Neural cell (in vitro differentiated cells): ENCODE results near the gene FABP6. TPM values are rescaled to one million over a fixed set of nuclear protein-coding genes. Genes with fewer than 3 reads are reported as not detected.

Experiments used
- H2AFZ ChIP-seq: fragments of 200-600, 300-800 bp; sonication (generic), shearing (Covaris generic); 2 replicates; pipeline ENCODE4 v1.6.0; 2014; ENCODE audit warnings: low read depth, mild to moderate bottlenecking, antibody characterized with exemption, low read length, moderate library complexity
- H3F3A ChIP-seq: fragments of 200-600 bp; shearing (Covaris generic); 2 replicates; pipeline ENCODE4 v1.6.1; 2016; ENCODE audit warnings: mild to moderate bottlenecking, moderate library complexity, mixed read lengths, antibody characterized with exemption, low read length; ENCODE audit not compliant: insufficient read depth, poor library complexity, severe bottlenecking
- H3K27ac ChIP-seq: fragments of 200-600, 300-800 bp; sonication (generic), shearing (Covaris generic); 2 replicates; pipeline ENCODE4 v1.5.1; 2014; ENCODE audit warnings: mild to moderate bottlenecking, low read length, moderate library complexity
- H3K27me3 ChIP-seq: fragments of 300-800, 200-600 bp; sonication (generic), shearing (Covaris generic); 2 replicates; pipeline ENCODE4 v1.6.0; 2014; ENCODE audit warnings: mild to moderate bottlenecking, low read depth, low read length, moderate library complexity; ENCODE audit not compliant: insufficient read depth
- H3K36me3 ChIP-seq: fragments of 300-800, 200-600 bp; sonication (generic), shearing (Covaris generic); 2 replicates; pipeline ENCODE4 v1.5.1; 2014; ENCODE audit warnings: mild to moderate bottlenecking, antibody characterized with exemption, low read length, moderate library complexity; ENCODE audit not compliant: insufficient read depth
- H3K4me2 ChIP-seq: fragments of 300-800, 200-600 bp; sonication (generic), shearing (Covaris generic); 2 replicates; pipeline ENCODE4 v1.6.0; 2014; ENCODE audit warnings: mild to moderate bottlenecking, low read length
- H3K4me3 ChIP-seq: fragments of 300-800, 200-600 bp; sonication (generic), shearing (Covaris generic); 2 replicates; pipeline ENCODE4 v1.5.1; 2014; ENCODE audit warnings: mild to moderate bottlenecking, low read length, moderate library complexity
- H3K79me2 ChIP-seq: fragments of 200-600 bp; shearing (Covaris generic); replicated peaks from 2 replicates; pipeline ENCODE4 v1.6.0; 2014; ENCODE audit warnings: mild to moderate bottlenecking, low read length, moderate library complexity; ENCODE audit not compliant: insufficient read depth
- H3K9ac ChIP-seq: fragments of 300-800, 200-600 bp; sonication (generic), shearing (Covaris generic); 2 replicates; pipeline ENCODE4 v1.6.1; 2016; ENCODE audit warnings: mild to moderate bottlenecking, low read length, mixed read lengths
- H3K9me2 ChIP-seq: fragments of 200-600 bp; shearing (Covaris generic); 2 replicates; pipeline ENCODE4 v1.6.1; 2016; ENCODE audit warnings: mild to moderate bottlenecking, low read length, mixed read lengths; ENCODE audit not compliant: insufficient read depth
- H3K9me3 ChIP-seq: fragments of 200-600, 300-800 bp; sonication (generic), shearing (Covaris generic); 2 replicates; pipeline ENCODE4 v1.6.1; 2016; ENCODE audit warnings: mild to moderate bottlenecking, mixed run types, low read length, moderate library complexity, mixed read lengths
- H4K20me1 ChIP-seq: fragments of 200-600 bp; shearing (Covaris generic); 2 replicates; pipeline ENCODE4 v1.6.1; 2016; ENCODE audit warnings: mild to moderate bottlenecking, mixed run types; ENCODE audit not compliant: insufficient read depth
- EP300 ChIP-seq: fragments of 450-650 bp; conservative IDR thresholded peaks from 2 replicates; pipeline ENCODE4 v1.6.1; 2014; ENCODE audit warnings: antibody characterized with exemption, mild to moderate bottlenecking, moderate library complexity; ENCODE audit not compliant: poor library complexity, severe bottlenecking
- EZH2 ChIP-seq: fragments of 200-600, 300-800 bp; shearing (Covaris generic), sonication (generic); IDR thresholded peaks from 2 replicates; pipeline ENCODE4 v1.6.1; 2014; ENCODE audit warnings: antibody characterized with exemption, low read length, borderline replicate concordance, mild to moderate bottlenecking; ENCODE audit not compliant: insufficient read depth, poor library complexity, severe bottlenecking
- MXI1 ChIP-seq: fragments of 450-650 bp; conservative IDR thresholded peaks from 2 replicates; pipeline ENCODE4 v1.6.1; 2014; ENCODE audit warnings: antibody characterized with exemption, mild to moderate bottlenecking; ENCODE audit not compliant: poor library complexity, severe bottlenecking
- POLR2AphosphoS5 ChIP-seq: IDR thresholded peaks from 2 replicates; pipeline ENCODE4 v1.6.1; 2012
- RAD21 ChIP-seq: fragments of 450-650 bp; conservative IDR thresholded peaks from 2 replicates; pipeline ENCODE4 v1.6.1; 2014; ENCODE audit warnings: antibody characterized with exemption, mild to moderate bottlenecking, moderate library complexity
- SMC3 ChIP-seq: fragments of 450-650 bp; conservative IDR thresholded peaks from 2 replicates; pipeline ENCODE4 v1.6.1; 2014; ENCODE audit warnings: antibody characterized with exemption, mild to moderate bottlenecking, moderate library complexity; ENCODE audit not compliant: poor library complexity
- TAF1 ChIP-seq: IDR thresholded peaks from 2 replicates; pipeline ENCODE4 v1.6.1; 2012; ENCODE audit warnings: low read depth
- polyA plus RNA-seq: library from polyadenylated mRNA; depleted of rRNA; stranded (reverse); fragments of >200 nt; gene quantifications from 2 replicates; pipeline ENCODE4 v1.2.3, GENCODE V29; 2014
- TF ChIP-seq, protein P1 (sequence below): IDR thresholded peaks from 2 replicates; pipeline ENCODE4 v1.6.1; 2012; ENCODE audit warnings: borderline replicate concordance
- TF ChIP-seq, protein P2 (sequence below): fragments of 450-650 bp; IDR thresholded peaks from 2 replicates; pipeline ENCODE4 v1.5.1; 2014; ENCODE audit warnings: antibody characterized with exemption, mild to moderate bottlenecking, moderate library complexity; ENCODE audit not compliant: poor library complexity, severe bottlenecking

The FABP6 gene
- polyA plus RNA-seq, 1 donor from 2014 or later = 3.6 TPM

GRCh38 chr5:160181965-160182622 is 47.2 kb upstream of the FABP6 start:
- Histone ChIP-seq H3K36me3 (no peaks in the 10 kb centered on the region), H3F3A (no peaks in the 10 kb centered on the region), H3K27ac (no peak overlapping the region), H3K27me3 (no peaks in the 10 kb centered on the region), H3K9me3 (no peaks in the 10 kb centered on the region), H3K4me2 (no peak overlapping the region), H3K4me3 (no peak overlapping the region), H2AFZ (no peak overlapping the region), H3K9ac (no peak overlapping the region), H3K79me2 (no peaks in the 10 kb centered on the region), H4K20me1 (no peaks in the 10 kb centered on the region), H3K9me2 (no peaks in the 10 kb centered on the region)
- no peak for TF ChIP-seq POLR2AphosphoS5
- TF ChIP-seq EP300 = no peak
- no peak for TF ChIP-seq MXI1
- TF ChIP-seq SMC3 = no peak
- TF ChIP-seq, protein P1, sequence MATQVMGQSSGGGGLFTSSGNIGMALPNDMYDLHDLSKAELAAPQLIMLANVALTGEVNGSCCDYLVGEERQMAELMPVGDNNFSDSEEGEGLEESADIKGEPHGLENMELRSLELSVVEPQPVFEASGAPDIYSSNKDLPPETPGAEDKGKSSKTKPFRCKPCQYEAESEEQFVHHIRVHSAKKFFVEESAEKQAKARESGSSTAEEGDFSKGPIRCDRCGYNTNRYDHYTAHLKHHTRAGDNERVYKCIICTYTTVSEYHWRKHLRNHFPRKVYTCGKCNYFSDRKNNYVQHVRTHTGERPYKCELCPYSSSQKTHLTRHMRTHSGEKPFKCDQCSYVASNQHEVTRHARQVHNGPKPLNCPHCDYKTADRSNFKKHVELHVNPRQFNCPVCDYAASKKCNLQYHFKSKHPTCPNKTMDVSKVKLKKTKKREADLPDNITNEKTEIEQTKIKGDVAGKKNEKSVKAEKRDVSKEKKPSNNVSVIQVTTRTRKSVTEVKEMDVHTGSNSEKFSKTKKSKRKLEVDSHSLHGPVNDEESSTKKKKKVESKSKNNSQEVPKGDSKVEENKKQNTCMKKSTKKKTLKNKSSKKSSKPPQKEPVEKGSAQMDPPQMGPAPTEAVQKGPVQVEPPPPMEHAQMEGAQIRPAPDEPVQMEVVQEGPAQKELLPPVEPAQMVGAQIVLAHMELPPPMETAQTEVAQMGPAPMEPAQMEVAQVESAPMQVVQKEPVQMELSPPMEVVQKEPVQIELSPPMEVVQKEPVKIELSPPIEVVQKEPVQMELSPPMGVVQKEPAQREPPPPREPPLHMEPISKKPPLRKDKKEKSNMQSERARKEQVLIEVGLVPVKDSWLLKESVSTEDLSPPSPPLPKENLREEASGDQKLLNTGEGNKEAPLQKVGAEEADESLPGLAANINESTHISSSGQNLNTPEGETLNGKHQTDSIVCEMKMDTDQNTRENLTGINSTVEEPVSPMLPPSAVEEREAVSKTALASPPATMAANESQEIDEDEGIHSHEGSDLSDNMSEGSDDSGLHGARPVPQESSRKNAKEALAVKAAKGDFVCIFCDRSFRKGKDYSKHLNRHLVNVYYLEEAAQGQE = no peak
- TF ChIP-seq TAF1 = no peak
- TF ChIP-seq EZH2 = no peak
- no peak for TF ChIP-seq RAD21
- TF ChIP-seq, protein P2, sequence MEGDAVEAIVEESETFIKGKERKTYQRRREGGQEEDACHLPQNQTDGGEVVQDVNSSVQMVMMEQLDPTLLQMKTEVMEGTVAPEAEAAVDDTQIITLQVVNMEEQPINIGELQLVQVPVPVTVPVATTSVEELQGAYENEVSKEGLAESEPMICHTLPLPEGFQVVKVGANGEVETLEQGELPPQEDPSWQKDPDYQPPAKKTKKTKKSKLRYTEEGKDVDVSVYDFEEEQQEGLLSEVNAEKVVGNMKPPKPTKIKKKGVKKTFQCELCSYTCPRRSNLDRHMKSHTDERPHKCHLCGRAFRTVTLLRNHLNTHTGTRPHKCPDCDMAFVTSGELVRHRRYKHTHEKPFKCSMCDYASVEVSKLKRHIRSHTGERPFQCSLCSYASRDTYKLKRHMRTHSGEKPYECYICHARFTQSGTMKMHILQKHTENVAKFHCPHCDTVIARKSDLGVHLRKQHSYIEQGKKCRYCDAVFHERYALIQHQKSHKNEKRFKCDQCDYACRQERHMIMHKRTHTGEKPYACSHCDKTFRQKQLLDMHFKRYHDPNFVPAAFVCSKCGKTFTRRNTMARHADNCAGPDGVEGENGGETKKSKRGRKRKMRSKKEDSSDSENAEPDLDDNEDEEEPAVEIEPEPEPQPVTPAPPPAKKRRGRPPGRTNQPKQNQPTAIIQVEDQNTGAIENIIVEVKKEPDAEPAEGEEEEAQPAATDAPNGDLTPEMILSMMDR = no peak

DNA sequence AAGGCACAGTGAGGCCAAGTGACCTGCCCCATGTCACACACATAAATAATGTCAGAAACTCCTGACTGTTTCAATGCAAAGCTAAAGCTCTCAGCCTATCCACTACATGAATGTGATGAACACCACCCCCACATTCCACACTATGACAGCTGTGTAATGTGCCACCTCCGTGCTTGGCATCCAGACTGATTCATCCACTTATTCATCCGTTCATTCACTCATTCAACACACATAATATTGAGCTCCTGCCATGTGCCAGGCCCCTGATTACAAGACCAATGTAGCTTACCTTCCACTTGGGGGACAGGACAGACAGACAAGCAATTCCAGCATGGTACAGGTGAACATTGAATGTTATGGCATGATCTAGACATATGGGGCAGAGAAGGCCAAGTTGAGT is 46.2 kb upstream of the FABP6 start:
- Histone ChIP-seq H2AFZ (no peak overlapping the region), H3K4me3 (no peak overlapping the region), H4K20me1 (no peaks in the 10 kb centered on the region), H3F3A (no peaks in the 10 kb centered on the region), H3K36me3 (no peaks in the 10 kb centered on the region), H3K9me2 (no peaks in the 10 kb centered on the region), H3K27me3 (no peaks in the 10 kb centered on the region), H3K9ac (no peak overlapping the region), H3K4me2 (no peak overlapping the region), H3K9me3 (no peaks in the 10 kb centered on the region), H3K79me2 (no peaks in the 10 kb centered on the region), H3K27ac (no peak overlapping the region)
- TF ChIP-seq POLR2AphosphoS5 = no peak
- TF ChIP-seq, protein P1 = no peak
- TF ChIP-seq, protein P2 = no peak
- TF ChIP-seq EZH2 = no peak
- TF ChIP-seq TAF1 = no peak
